KBM-7 (cell line): ENCODE data around the gene DMRTA2.
A peak's percentile ranks its signal among the peaks of the same experiment; 100 is the strongest.

Experiments
- DNase-seq: peaks from one replicate; pipeline ENCODE4 v3.0.0-alpha.2; 2015
- in situ Hi-C: fragments of 300-500 bp; cut with MboI; formaldehyde crosslinking; loops from 2 replicates; pipeline ENCODE4 v1.14.3; 2020; ENCODE audit warnings: low sequenced_read_pairs, low pct_unique_long_range_greater_than_20kb, mixed read lengths

DMRTA2 gene

GRCh38 chr1:50424884-50425375, 1.7 kb upstream of the DMRTA2 start:
- DNase-seq = no peak
- in situ Hi-C loops = no loop called here

DNA sequence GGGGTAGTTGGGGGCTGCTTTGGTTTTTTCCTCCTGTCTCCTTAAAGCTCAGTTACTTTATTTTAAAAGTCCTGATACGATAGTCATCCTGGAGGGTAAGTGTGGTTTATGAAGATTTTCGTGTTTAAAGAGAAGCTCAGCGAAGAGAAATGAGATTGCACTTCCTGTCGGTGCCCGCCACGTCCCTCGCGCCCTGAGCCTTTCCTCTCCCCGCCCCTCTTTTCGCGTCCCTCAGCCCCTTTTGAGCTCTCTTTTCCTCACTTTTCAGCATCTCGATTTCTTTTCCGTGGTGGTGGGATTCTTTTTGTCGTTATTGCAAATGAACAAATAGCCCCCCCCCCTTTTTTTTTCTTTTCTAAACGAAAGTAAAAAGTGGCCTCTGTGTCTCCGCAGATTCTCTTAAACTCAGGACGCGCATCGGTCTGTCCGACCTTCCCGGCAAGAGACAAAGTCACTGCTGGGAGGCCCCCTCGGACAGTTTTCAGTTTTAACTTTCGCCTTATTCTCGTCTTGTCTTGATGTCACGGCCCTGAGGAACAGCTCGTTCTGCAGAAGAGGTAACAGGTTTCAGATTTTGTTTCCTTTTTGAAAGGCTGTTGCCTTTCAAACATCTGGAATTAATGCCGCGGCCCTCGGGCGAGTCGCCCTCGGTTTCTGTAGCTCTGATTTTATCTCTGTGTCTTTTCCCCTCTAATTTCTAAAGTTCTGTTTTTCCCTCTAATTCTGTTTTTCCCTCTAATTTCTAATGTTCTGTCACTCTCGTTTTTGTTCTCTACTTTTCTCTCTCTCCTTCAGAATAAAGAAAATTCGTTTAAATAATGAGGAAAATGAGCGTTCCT, 1.0 kb upstream of the DMRTA2 start:
- in situ Hi-C loops = no loop called here
- peak; percentile 45 for DNase-seq

DNA sequence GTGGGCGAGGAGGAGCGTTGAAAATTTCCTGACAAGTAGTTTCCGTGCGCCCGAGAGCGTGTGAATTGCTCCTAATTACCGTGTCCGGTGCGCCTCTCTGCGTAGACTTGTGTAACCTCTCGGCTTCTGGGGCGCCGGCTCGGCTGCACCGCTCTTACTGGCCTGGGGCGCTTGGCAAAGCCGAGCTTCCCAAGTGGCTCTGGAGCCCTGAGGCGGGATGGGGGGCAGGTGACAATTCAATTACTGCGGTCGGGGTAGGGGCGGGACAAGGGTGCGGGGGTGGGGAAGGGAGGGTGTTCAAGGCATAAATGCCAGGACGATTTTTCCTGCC, 392 bp upstream of the DMRTA2 start:
- no peak for DNase-seq
- in situ Hi-C loops = no loop called here

GRCh38 chr1:50422675-50422945, 633 bp downstream of the DMRTA2 start:
- in situ Hi-C loops = no loop called here
- no peak for DNase-seq

DNA sequence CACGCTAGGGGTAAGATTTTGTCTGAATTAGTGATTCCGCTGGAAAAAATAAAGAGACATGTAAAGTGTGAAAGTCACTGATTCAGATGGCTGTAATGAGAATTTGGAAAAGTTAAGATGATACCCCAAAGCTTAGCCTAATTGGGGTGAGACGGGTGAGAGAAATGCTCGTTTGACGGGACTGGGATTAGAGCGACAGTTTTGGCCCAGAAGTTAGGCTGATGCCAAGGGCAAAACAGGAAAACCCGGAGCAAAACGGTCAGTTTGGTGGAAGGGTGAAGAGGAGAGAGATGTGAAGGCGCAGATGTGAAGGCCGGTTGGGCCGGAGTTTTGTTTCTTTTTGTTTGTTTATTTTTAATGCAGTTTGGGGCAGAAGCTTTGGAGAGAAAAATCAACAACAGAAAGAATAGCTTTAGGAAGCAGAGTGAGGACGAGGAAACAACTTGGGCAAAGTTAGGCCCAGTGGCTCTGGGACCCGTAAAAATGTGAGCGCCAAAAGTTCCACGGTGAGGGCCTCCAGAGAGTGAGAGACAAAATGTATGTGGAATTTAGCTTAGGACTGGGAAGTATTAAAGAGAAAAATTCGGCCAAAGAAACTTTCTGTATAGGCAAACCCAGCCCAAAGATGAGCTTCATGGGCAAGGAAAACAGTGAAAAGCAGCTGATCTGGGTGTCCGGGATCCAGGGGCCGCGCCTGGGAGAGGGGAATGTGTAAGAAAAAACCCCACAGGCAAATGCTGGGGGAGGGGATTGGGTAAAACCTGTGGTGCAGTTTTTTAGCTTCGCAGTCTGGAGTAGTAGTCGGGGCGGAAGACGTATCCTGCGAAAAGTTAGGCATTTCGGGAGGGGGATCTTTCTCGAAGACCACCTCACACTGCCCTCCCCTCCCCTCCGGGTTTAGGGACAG, 1.2 kb downstream of the DMRTA2 start:
- no peak for DNase-seq
- in situ Hi-C loops = no loop called here

- DNase-seq = no peak
- in situ Hi-C loops = no loop called here
These were observed 1.9 kb downstream of the DMRTA2 start for GRCh38 chr1:50421366-50421748.

GRCh38 chr1:50420689-50421365, 2.4 kb downstream of the DMRTA2 start:
- in situ Hi-C loops = no loop called here
- no peak for DNase-seq

- in situ Hi-C loops = no loop called here
- no peak for DNase-seq
These were observed 3.2 kb downstream of the DMRTA2 start for GRCh38 chr1:50419907-50420677.

GRCh38 chr1:50419192-50419906, 3.9 kb downstream of the DMRTA2 start:
- DNase-seq = no peak
- in situ Hi-C loops = no loop called here

DNA sequence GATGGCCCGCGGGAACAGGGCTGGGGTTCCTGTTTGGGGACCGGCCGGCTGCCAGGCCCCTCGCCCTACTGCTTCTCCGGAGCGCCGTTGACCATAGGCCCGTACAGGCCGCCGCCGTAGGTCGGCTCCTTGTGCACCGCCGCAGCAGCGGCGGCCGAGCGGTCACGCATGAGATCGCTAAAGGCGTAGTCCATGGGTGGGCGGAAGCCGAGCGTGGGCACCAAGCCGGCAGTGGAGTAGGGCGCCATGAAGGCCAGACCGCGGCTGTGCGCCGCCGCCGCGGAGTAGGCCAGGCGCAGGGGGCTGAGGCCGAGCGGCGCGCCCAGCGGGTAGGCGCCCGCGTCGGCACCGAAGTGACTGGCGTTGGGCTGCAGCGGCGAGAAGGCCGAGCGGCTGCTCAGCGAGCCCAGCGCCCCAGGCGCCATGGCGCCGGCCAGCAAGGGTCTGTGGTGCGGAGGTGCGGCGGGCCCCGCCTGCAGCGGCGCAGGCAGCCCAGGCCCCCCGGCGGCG, 4.6 kb downstream of the DMRTA2 start:
- DNase-seq = no peak
- in situ Hi-C loops = no loop called here

DNA sequence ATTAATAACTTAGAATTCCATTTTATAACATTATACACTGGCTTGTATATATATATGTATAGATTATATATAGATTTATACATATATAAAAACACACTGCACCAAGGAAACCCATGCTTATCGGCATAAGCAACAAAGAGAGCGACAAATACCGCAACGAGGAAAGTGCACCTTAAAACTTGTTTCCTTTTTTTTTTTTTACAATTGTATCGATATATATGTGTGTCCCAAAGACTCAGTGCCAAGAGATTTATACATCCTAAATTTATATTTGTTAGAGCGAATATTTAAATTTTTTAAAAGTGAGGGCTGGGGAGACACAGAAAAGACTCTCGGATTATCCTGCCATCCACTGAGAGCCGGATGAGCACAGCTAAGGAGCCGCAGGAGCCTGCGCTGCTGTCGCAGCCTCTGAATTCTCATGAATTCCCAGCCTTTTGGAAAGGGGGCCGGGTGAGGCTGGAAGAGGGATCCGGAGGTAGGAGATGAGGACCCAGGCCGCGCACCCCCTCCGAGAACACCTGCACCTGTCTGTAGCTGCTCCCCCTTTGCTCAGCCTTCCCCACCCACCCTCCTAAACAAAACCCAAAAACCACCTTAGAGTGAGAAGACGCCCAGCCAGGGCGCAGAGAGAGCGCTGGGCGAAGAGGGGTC, 5.2 kb downstream of the DMRTA2 start:
- no peak for DNase-seq
- in situ Hi-C loops = no loop called here

DNA sequence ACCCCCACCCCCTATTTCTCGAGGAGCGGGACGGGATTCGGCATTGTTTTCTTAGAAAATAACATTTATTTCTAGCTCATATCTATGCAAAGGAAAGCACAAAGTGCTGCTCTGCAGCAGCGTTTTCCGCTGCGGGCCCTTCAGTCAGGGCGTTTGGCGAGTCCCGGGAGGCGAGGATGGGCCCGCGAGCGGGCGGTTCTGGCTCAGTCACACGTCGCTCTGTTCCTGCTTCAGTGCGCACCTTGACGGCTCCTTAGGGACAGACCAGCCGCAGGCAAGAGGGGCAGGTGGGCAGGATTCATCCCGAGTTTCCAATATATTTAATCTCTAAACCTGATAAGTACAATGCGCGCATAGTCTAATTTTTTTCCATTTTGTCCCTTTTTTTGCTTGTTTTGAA, 5.7 kb downstream of the DMRTA2 start:
- in situ Hi-C loops = no loop called here
- no peak for DNase-seq

GRCh38 chr1:50416553-50417453, 6.4 kb downstream of the DMRTA2 start:
- no peak for DNase-seq
- in situ Hi-C loops = no loop called here

DNA sequence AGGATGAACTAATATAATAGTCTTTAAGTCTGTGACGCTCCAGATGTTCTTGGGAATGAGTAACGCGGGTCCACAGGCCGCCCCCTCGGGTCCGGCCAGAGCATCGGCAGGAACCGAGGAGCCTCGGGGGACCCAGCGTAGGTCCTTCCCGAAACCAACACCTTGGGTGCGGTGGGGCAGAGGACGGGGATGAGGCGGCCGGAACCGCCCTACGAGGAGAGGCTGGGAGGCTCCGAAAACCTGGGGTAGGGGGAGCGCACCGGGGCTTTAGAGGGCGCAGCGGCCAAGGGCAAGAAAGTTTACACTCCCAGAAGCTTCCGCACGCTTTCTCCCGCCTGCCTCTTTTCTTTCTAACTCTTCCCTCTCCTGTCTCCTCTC, 7.1 kb downstream of the DMRTA2 start:
- DNase-seq = no peak
- in situ Hi-C loops = no loop called here

- no peak for DNase-seq
- in situ Hi-C loops = no loop called here
These were observed 7.8 kb downstream of the DMRTA2 start for GRCh38 chr1:50415235-50416149.

DNA sequence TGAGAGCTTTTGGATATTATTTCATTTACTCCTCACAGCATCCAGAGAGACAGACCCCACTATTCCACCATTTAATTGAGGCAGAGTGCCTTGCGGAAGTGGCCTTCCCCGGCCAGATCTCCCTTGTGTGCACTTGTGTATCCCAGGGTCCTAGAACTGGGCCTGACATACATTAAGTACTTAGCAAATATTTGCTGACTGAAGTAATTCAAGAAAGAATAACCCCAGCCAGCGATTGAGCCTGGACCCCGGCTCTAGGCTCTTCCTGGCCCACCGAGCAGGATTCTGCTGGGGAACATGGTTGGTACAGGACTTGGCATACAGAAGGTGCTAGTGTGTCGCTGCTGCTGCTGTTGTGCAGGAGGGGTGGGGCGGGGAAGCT, 8.4 kb downstream of the DMRTA2 start:
- in situ Hi-C loops = no loop called here

More for the DNA sequence above, 8.4 kb downstream of the DMRTA2 start:
- no peak for DNase-seq
